OCI-M1 (cell line): ENCODE results near the gene ARHGEF7.
"Not testable (repeated sequence)": the region's sequence is repeated elsewhere in the genome, so short reads cannot be mapped to it uniquely, and the experiment has no call there.

ENCODE experiments used
- DNase-seq: peaks from one replicate; lab custom pipeline; 2025; lab: John Stamatoyannopoulos, UW

The ARHGEF7 gene

GRCh38 chr13:111253365-111253872 is 138.3 kb downstream of the ARHGEF7 start:
- DNase-seq, result no peak

GRCh38 chr13:111255228-111255790 is 140.2 kb downstream of the ARHGEF7 start:
- no peak for DNase-seq

GRCh38 chr13:111256458-111256857 is 141.3 kb downstream of the ARHGEF7 start:
- DNase-seq, result no peak

GRCh38 chr13:111256946-111257345 is 141.8 kb downstream of the ARHGEF7 start:
- no peak for DNase-seq

- DNase-seq, result not testable (repeated sequence)
Observed at GRCh38 chr13:111257899-111258298, 142.8 kb downstream of the ARHGEF7 start.

- no peak for DNase-seq
Observed at GRCh38 chr13:111258637-111259036, 143.5 kb downstream of the ARHGEF7 start.

GRCh38 chr13:111259058-111259457 is 143.9 kb downstream of the ARHGEF7 start:
- DNase-seq, result no peak

GRCh38 chr13:111261326-111261725 is 146.2 kb downstream of the ARHGEF7 start:
- DNase-seq, result no peak

- DNase-seq, result no peak
Observed at GRCh38 chr13:111262281-111262680, 147.2 kb downstream of the ARHGEF7 start.

- DNase-seq, result no peak
Observed at GRCh38 chr13:111262715-111263114, 147.6 kb downstream of the ARHGEF7 start.

GRCh38 chr13:111263566-111263965 is 148.5 kb downstream of the ARHGEF7 start:
- no peak for DNase-seq

- no peak for DNase-seq
Observed at GRCh38 chr13:111265006-111265700, 150.0 kb downstream of the ARHGEF7 start.

- DNase-seq, result no peak
Observed at GRCh38 chr13:111265701-111266035, 150.6 kb downstream of the ARHGEF7 start.

- no peak for DNase-seq
Observed at GRCh38 chr13:111267205-111267604, 152.1 kb downstream of the ARHGEF7 start.

GRCh38 chr13:111267784-111268183 is 152.7 kb downstream of the ARHGEF7 start:
- DNase-seq, result no peak

GRCh38 chr13:111269508-111269907 is 154.4 kb downstream of the ARHGEF7 start:
- no peak for DNase-seq

- DNase-seq, result no peak
Observed at GRCh38 chr13:111270126-111270525, 155.0 kb downstream of the ARHGEF7 start.

GRCh38 chr13:111270765-111271698 is 155.9 kb downstream of the ARHGEF7 start:
- DNase-seq, result no peak

- no peak for DNase-seq
Observed at GRCh38 chr13:111272117-111272516, 157.0 kb downstream of the ARHGEF7 start.

GRCh38 chr13:111275382-111275781 is 160.3 kb downstream of the ARHGEF7 start:
- DNase-seq, result no peak

- DNase-seq, result no peak
Observed at GRCh38 chr13:111275995-111276618, 161.0 kb downstream of the ARHGEF7 start.

- no peak for DNase-seq
Observed at GRCh38 chr13:111278258-111278657, 163.1 kb downstream of the ARHGEF7 start.
